Measurements from ENCODE around the gene SPO11.

Gene SPO11

GRCh38 chr20:57391439-57392301, 62.1 kb downstream of the SPO11 start:
- peaks cover 69 to 70% of the 10 kb centered on the region in 2 experiments for H3K4me1 ChIP-seq (ENCODE audit: control insufficient read depth in 1 of 2, insufficient read depth in 1 of 2, low read depth in 1 of 2, low read length in 1 of 2)

GRCh38 chr20:57392512-57393271, 63.1 kb downstream of the SPO11 start:
- Histone ChIP-seq H3K27me3 (no peaks in the 10 kb centered on the region), H3K9me3 (no peaks in the 10 kb centered on the region), H3K4me1 (ENCODE audit: control insufficient read depth in 1 of 2, insufficient read depth in 1 of 2, low read depth in 1 of 2, low read length in 1 of 2) (peaks cover 79 to 80% of the 10 kb centered on the region in 2 experiments), H3K36me3 (peaks cover 50% of the 10 kb centered on the region), H3K4me3 (ENCODE audit: low read depth in 1 of 2, low read length in 1 of 2) (peak overlapping the region; percentile 71 to 90), H3K27ac (peak overlapping the region; percentile 90)
- no peak for TF ChIP-seq CTCF (IDR thresholded peaks at IDR 0.05)

More at GRCh38 chr20:57391439-57392301, 62.1 kb downstream of the SPO11 start:
- TF ChIP-seq CTCF (IDR thresholded peaks at IDR 0.05), result no peak
- Histone ChIP-seq H3K9me3 (no peaks in the 10 kb centered on the region), H3K36me3 (peaks cover 39% of the 10 kb centered on the region), H3K4me3 (ENCODE audit: low read depth in 1 of 2, low read length in 1 of 2) (peak overlapping the region; percentile 71 to 90), H3K27me3 (no peaks in the 10 kb centered on the region), H3K27ac (peak overlapping the region; percentile 90)
